ENCODE results near the gene DAPL1.

The DAPL1 gene

GRCh38 chr2:158778243-158778642 lies 16.9 kb upstream of the DAPL1 start:
- no peak for DNase-seq

DNA sequence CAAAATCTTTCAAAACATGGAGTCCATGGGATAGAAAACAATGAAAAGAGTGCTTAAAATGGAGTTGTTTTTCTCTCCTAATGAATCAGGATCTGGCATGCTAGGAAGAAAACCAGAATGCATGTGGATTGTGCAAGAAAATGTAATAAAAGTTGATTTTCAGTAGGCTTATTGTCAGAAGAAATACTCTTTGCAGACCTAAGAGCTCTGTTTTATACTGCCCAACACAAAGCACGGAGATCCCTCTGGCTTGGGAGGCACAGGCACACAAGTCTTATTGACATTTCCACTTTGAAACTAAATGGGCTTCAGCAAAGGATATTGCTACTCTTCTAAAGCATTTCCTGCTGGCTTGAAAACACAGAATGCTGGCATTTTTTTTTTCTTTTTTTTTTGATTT lies 15.5 kb upstream of the DAPL1 start:
- no peak for DNase-seq

DNA sequence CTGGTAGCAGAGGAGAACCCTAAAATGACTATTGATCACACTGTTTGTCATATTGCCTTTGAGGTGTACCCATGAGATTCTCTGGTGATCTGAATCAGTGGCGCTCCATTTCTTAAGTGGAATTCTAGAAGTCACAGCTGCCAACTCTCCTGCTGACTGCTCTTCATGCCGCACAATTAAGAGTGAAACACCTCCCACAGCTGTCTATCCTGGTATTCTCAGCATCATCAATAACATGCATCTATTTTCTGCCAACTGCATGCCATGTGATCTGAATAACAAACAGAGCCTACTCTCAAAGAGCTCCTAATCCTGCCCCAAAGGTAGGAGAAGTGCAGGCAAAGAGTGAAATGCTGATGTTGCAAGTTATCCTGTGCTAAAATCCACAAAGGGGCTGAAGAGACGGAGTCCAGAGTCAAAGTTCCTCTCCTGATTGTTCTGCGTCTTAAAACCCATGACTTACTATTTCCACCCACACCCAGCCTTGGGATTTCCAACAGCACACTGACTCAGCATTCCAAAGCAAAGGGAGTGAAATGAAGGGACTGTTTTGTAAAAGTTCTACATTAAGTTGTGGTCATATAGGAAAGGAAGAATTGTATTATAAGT lies 13.7 kb upstream of the DAPL1 start:
- no peak for DNase-seq

DNA sequence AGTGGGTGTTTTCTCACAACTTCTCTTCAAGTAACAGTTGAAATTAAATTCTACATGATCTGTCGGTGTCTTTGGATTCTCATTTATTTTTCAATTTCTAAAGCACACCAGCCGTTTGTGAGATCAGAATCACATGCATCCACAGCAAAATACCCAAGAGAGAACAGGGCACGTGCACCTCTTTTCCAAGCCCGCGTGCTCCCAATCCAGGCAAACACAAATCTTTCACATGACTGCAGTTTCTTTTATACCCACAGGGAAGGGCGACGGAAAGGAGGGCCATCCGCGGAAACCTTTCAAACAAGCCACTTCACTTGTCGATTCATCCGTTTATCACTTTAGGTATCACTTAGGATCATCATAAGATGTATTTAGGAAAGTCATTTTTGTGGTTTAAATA lies 13.0 kb upstream of the DAPL1 start:
- no peak for DNase-seq

GRCh38 chr2:158782616-158783015 lies 12.5 kb upstream of the DAPL1 start:
- DNase-seq = no peak

GRCh38 chr2:158783923-158784322 lies 11.2 kb upstream of the DAPL1 start:
- no peak for DNase-seq

DNA sequence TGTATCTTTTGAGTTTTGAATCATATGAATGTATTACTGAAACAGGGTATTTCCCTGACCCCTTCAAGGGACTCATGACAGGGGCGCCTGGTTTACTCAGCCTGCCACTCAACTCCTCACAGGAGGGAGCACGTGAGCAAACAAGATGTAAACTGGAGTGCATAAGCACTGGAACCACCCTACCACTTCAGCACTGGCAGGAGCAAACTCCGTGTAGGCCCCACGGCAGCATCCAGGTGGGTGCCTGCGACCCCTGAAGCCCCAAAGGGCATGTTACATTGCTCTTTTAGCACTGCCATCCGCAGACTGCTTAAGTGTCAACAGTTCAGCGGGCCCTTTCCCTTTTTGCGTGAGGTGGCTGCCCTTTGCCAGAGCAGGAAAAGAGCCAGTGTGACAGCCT lies 8.2 kb upstream of the DAPL1 start:
- no peak for DNase-seq

DNA sequence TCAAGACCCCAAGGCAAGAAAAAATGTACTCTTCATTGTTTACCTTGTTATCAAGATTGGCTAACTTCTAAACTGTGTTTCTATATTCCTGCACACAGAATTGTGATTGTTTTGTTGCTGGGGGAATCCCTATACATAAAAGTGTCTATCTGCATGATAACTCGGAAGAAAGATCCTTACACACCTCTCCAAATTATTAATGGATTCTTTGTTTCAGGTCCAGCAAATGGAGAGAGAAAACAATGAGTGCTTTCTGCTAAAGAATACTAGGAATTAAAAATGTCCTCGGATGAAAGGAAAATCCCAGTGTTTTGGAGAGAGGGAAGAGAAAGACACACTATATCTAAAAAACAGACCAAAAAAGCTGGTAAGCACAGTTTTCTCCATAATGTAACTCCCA lies 6.2 kb upstream of the DAPL1 start:
- no peak for DNase-seq

- no peak for DNase-seq
Observed at GRCh38 chr2:158796652-158797051, 1.5 kb downstream of the DAPL1 start.

GRCh38 chr2:158797963-158798700 lies 3.0 kb downstream of the DAPL1 start:
- DNase-seq = no peak

GRCh38 chr2:158799181-158799580 lies 4.1 kb downstream of the DAPL1 start:
- no peak for DNase-seq

DNA sequence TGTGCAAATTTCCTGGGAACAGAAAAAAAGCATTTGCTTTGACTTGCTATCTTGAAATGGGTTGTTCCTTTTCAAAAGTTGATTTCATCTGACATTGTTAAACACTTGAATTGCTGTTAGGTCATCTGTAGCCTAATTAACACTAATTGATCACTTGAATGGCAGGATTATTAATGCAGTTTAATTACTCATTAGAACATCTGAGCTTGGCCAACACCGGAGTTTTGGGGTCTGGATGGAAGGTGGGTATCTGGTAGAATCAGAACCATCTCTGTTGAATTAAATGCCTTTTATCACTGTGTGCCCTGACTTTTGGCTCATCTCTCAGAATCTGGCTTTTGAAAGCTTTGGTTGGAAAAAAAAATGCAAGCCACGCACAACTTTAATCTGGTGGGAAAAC lies 8.4 kb downstream of the DAPL1 start:
- no peak for DNase-seq

GRCh38 chr2:158805255-158805654 lies 10.1 kb downstream of the DAPL1 start:
- no peak for DNase-seq

GRCh38 chr2:158805936-158806335 lies 10.8 kb downstream of the DAPL1 start:
- no peak for DNase-seq

DNA sequence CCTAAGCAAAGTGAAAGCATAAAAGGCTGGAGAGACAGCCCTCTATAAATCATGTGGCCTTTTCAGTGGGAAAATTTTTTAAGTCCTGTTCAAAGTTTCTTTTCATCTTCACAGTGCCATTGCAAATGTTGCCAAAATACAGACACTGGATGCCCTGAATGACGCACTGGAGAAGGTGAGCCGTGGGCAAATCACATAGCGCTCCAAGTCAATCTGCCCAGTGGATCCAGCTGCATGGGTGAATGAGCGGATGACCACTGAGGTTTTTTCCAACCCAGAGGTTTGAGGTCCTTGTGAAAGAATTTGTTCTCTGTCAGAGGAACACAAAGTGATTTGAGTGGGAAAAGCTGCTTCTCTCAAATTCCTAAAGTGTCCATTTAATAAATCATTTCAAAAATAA lies 11.8 kb downstream of the DAPL1 start:
- DNase-seq = no peak

DNA sequence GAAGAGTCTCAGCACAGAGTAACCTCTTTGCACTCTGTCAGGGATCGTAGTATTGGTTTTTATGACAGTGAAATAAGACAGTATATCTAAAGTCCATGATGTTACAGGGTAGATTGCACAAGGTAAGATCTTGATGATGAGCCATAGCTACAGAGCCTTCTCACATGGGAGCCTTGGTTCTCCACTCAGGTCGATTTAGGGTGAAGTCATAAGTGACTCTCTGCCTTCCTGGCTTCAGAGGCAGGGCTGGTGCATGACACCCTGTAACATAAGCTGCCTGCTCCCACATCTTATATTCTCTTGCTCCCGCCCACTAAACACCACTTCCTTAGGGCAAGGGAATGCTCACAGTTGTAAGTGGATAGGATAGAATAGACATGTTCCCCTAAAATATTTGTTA lies 13.3 kb downstream of the DAPL1 start:
- no peak for DNase-seq

GRCh38 chr2:158809816-158810215 lies 14.7 kb downstream of the DAPL1 start:
- no peak for DNase-seq

DNA sequence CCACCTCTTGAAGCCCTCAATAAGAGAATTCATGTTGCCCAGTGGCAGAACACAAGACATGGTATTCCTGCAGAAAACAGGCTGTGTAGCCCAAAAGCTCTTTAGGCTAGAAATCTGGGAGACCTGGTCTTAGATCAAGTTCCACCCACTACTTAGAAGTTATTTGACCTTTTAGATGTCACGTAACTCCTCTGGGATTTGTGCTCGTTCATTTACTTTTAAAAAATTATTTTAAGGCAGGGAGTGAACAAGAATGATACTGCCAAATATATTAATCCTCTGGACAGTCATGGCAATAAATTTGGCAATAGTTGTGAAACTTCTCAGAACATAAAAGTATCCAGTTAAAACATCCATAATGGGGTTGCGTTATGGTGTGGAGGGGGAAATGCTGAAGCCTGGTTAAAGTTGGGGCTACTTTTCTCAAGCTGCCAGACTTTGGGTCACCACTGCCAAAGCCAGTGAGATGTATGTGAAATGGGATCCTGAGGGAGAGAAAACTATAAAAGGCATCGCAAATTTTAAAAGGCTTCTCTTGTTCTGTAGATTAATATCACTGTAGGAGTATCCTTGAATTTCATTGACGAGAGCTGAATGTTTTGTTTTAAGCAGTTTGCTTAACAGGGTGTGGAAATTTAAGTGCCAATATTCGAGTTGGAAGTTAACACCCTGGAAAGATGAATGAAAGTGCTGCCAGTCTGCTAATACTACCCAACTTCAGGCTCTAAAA lies 15.8 kb downstream of the DAPL1 start:
- no peak for DNase-seq

GRCh38 chr2:158815166-158815565 lies 20.0 kb downstream of the DAPL1 start:
- no peak for DNase-seq

GRCh38 chr2:158815658-158816057 lies 20.5 kb downstream of the DAPL1 start:
- no peak for DNase-seq

DNA sequence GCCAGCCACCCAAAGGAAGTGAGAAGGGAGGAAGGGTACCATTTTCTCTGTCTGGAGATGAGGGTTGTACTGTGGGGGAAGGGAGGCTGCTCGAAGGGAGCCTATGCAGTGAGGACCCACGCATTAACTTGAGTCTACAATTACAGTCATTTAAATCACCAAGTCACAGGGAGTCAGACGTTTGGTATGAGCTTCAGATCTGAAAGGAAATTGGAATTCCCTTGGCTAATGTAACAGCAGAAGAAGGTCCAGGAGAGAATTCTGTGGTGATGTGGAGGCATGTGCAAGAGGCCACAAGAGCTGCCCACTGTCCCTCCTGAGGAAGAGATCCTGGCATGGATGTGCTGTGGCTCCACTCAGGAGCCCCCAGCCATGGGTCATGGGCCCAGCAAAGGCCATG lies 22.5 kb downstream of the DAPL1 start:
- DNase-seq = no peak

GRCh38 chr2:158818511-158818910 lies 23.4 kb downstream of the DAPL1 start:
- no peak for DNase-seq

DNA sequence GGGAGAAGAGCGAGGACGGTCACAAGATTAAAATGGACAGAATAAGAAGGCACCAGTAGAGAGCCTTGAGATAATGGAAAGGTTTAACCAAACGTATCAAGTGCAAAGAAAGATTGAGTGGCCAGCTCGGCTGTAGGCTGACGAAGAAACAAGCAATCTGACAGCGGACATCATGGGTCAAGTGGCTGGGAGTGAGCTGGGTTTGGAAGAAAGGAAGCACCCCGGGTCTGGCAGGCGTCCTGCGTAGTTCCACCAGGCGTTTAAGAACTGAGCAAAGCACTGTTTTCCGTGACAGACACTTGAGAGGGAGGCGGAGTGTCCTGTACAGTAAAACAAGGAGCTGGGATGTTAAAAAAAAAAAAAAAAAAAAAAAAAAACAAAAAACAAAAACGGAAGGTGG lies 27.1 kb downstream of the DAPL1 start:
- no peak for DNase-seq

- no peak for DNase-seq
Observed at GRCh38 chr2:158823486-158824237, 28.5 kb downstream of the DAPL1 start.

Measured in stimulated activated naive CD4-positive, alpha-beta T cell treated with Interleukin-2 at 50 U/mL for 16 hours (primary cell).